ENCODE results near the gene SEMA3F. TPM values are rescaled to one million over a fixed set of nuclear protein-coding genes. Genes with fewer than 3 reads are reported as not detected.

The SEMA3F gene
- 10 to 100 TPM; 14.7 to 24.0 TPM for total RNA-seq

GRCh38 chr3:50154840-50155490 is at the start of gene SEMA3F:
Gene SEMA3F, plus strand, starts transcription at chr3:50155324. Its CDS starts 4,299 bp downstream, at chr3:50159623.
- Histone ChIP-seq H3K4me1 (peaks cover 5% of the 10 kb centered on the region), H3K4me3 (peak within 1 kb of the TSS; percentile 50), H3K27ac (peak within 1 kb of the TSS; percentile 60), H3K9ac (ENCODE audit: low read depth in 2 of 2, low read length in 2 of 2) (peak within 1 kb of the TSS; percentile 70 to 81), H3K36me3 (no peaks in the 10 kb centered on the region), H3K27me3 (no peaks in the 10 kb centered on the region), H3K9me3 (no peaks in the 10 kb centered on the region)
- intact Hi-C loops (cut with DNase I) = no loop called here
- no peak for TF ChIP-seq CTCF (IDR thresholded peaks at IDR 0.05)
- DNase-seq = peak; percentile 72

- intact Hi-C loops (cut with DNase I) = no loop called here
- no peaks in the 10 kb centered on the region for H3K27me3 ChIP-seq
- no peak for TF ChIP-seq CTCF (IDR thresholded peaks at IDR 0.05)
- no peak overlapping the region for H3K4me3 ChIP-seq
- no peaks in the 10 kb centered on the region for H3K4me1 ChIP-seq
- no peak overlapping the region for H3K9ac ChIP-seq (ENCODE audit: low read depth in 2 of 2, low read length in 2 of 2)
- peaks cover 72% of the 10 kb centered on the region for H3K36me3 ChIP-seq
- H3K27ac ChIP-seq = no peak overlapping the region
- DNase-seq = no peak
- H3K9me3 ChIP-seq = no peaks in the 10 kb centered on the region
These were observed 43.4 kb upstream of the SEMA3F start for GRCh38 chr3:50111757-50112156.

GRCh38 chr3:50112462-50112861 is 42.7 kb upstream of the SEMA3F start:
- Histone ChIP-seq H3K36me3 (peaks cover 75% of the 10 kb centered on the region), H3K27ac (no peak overlapping the region), H3K9ac (ENCODE audit: low read depth in 2 of 2, low read length in 2 of 2) (no peak overlapping the region), H3K27me3 (no peaks in the 10 kb centered on the region), H3K4me3 (no peak overlapping the region), H3K4me1 (no peaks in the 10 kb centered on the region), H3K9me3 (no peaks in the 10 kb centered on the region)
- intact Hi-C loops (cut with DNase I) = no loop called here
- no peak for TF ChIP-seq CTCF (IDR thresholded peaks at IDR 0.05)
- no peak for DNase-seq

GRCh38 chr3:50117120-50117519 is 38.0 kb upstream of the SEMA3F start:
- no peak for DNase-seq
- Histone ChIP-seq H3K9ac (ENCODE audit: low read depth in 2 of 2, low read length in 2 of 2) (no peak overlapping the region), H3K36me3 (peaks cover 61% of the 10 kb centered on the region)

GRCh38 chr3:50118237-50118636 is 36.9 kb upstream of the SEMA3F start:
- Histone ChIP-seq H3K9ac (ENCODE audit: low read depth in 2 of 2, low read length in 2 of 2) (no peak overlapping the region), H3K27ac (no peak overlapping the region), H3K9me3 (no peaks in the 10 kb centered on the region), H3K4me1 (no peaks in the 10 kb centered on the region), H3K4me3 (no peak overlapping the region), H3K27me3 (no peaks in the 10 kb centered on the region), H3K36me3 (peaks cover 52% of the 10 kb centered on the region)
- intact Hi-C loops (cut with DNase I) = no loop called here
- DNase-seq = no peak
- TF ChIP-seq CTCF (IDR thresholded peaks at IDR 0.05) = no peak

More at GRCh38 chr3:50117120-50117519, 38.0 kb upstream of the SEMA3F start:
- TF ChIP-seq CTCF (IDR thresholded peaks at IDR 0.05) = no peak
- intact Hi-C loops (cut with DNase I) = no loop called here
- H3K9me3 ChIP-seq = no peaks in the 10 kb centered on the region
- H3K27me3 ChIP-seq = no peaks in the 10 kb centered on the region
- H3K27ac ChIP-seq = no peak overlapping the region
- no peak overlapping the region for H3K4me3 ChIP-seq
- no peaks in the 10 kb centered on the region for H3K4me1 ChIP-seq
